Neuronal stem cell (in vitro differentiated cells): ENCODE results near the gene RNASEH2C.
A peak's percentile ranks its signal among the peaks of the same experiment; 100 is the strongest.

Experiments used
- DNase-seq: peaks from one replicate; pipeline ENCODE4 v3.0.0-alpha.2; 2013; ENCODE audit warnings: low spot score
- H2AFZ ChIP-seq: one replicate; pipeline ENCODE4 v1.6.1; 2013; ENCODE audit warnings: mild to moderate bottlenecking, low read length, inconsistent platforms
- H2AK5ac ChIP-seq: 2 replicates; pipeline ENCODE4 v1.6.1; 2013; ENCODE audit warnings: low read depth, mild to moderate bottlenecking, inconsistent platforms, low read length, moderate library complexity, mixed read lengths
- H2BK120ac ChIP-seq: 2 replicates; pipeline ENCODE4 v1.6.1; 2013; ENCODE audit warnings: low read depth, mild to moderate bottlenecking, inconsistent platforms, low read length, moderate library complexity, mixed read lengths
- H2BK12ac ChIP-seq: one replicate; pipeline ENCODE4 v1.6.1; 2013; ENCODE audit warnings: low read length, inconsistent platforms
- H2BK15ac ChIP-seq: 2 replicates; pipeline ENCODE4 v1.6.1; 2013; ENCODE audit warnings: mild to moderate bottlenecking, low read length, inconsistent platforms, mixed read lengths
- H2BK5ac ChIP-seq: one replicate; pipeline ENCODE4 v1.6.1; 2013; ENCODE audit warnings: inconsistent platforms, mild to moderate bottlenecking, low read length, moderate library complexity
- H3K14ac ChIP-seq: one replicate; pipeline ENCODE4 v1.6.1; 2013; ENCODE audit warnings: low read length, inconsistent platforms
- H3K18ac ChIP-seq: 2 replicates; pipeline ENCODE4 v1.6.1; 2013; ENCODE audit warnings: low read length, inconsistent platforms
- H3K23ac ChIP-seq: 2 replicates; pipeline ENCODE4 v1.6.1; 2013; ENCODE audit warnings: low read depth, mild to moderate bottlenecking, mixed read lengths, low read length, inconsistent platforms; ENCODE audit not compliant: poor library complexity
- H3K27ac ChIP-seq: replicated peaks from 3 replicates; pipeline ENCODE4 v1.5.1; 2013; ENCODE audit warnings: low read length, inconsistent platforms
- H3K27me3 ChIP-seq, 3 experiments: 2 replicates each; pipeline ENCODE4 v1.6.1; 2013; ENCODE audit warnings: low read length in 3 of 3, mild to moderate bottlenecking in 2 of 3, inconsistent platforms in 1 of 3, low read depth in 1 of 3, mixed read lengths in 1 of 3, moderate library complexity in 1 of 3; ENCODE audit not compliant: control insufficient read depth in 3 of 3, insufficient read depth in 3 of 3
- H3K36me3 ChIP-seq, 2 donors: replicated peaks in 1 of 2; 2 replicates each; pipeline ENCODE4 v1.6.1; 2013; ENCODE audit warnings: low read length in 2 of 2; ENCODE audit not compliant: control insufficient read depth in 2 of 2, insufficient read depth in 2 of 2
- H3K4ac ChIP-seq: 2 replicates; pipeline ENCODE4 v1.6.1; 2013; ENCODE audit warnings: inconsistent platforms, mild to moderate bottlenecking, low read length, moderate library complexity
- H3K4me1 ChIP-seq, 2 donors: 1 replicate in 1 of 2; 2 replicates in 1 of 2; pipeline ENCODE4 v1.6.1; 2013; ENCODE audit warnings: low read length in 2 of 2, low read depth in 1 of 2; ENCODE audit not compliant: control insufficient read depth in 2 of 2, insufficient read depth in 1 of 2
- H3K4me2 ChIP-seq: one replicate; pipeline ENCODE4 v1.6.1; 2013; ENCODE audit warnings: mild to moderate bottlenecking, low read length, inconsistent platforms; ENCODE audit not compliant: insufficient read depth, poor library complexity, severe bottlenecking
- H3K4me3 ChIP-seq, 2 donors: 2 replicates each; pipeline ENCODE4 v1.5.1; 2013; ENCODE audit warnings: low read length in 2 of 2, mild to moderate bottlenecking in 2 of 2, inconsistent platforms in 1 of 2, moderate library complexity in 1 of 2
- H3K79me1 ChIP-seq: one replicate; pipeline ENCODE4 v1.6.1; 2013; ENCODE audit warnings: low read depth, mild to moderate bottlenecking, inconsistent platforms, low read length, moderate library complexity
- H3K9ac ChIP-seq: one replicate; pipeline ENCODE4 v1.6.1; 2013; ENCODE audit warnings: mild to moderate bottlenecking, low read depth, low read length, inconsistent platforms; ENCODE audit not compliant: poor library complexity
- H3K9me3 ChIP-seq, 2 donors: replicated peaks in 1 of 2; 2 replicates each; pipeline versions ENCODE3 to v1.6.1; 2013; ENCODE audit warnings: low read length in 2 of 2, mild to moderate bottlenecking in 2 of 2, inconsistent platforms in 1 of 2, low read depth in 1 of 2, mixed read lengths in 1 of 2, moderate library complexity in 1 of 2; ENCODE audit not compliant: control insufficient read depth in 2 of 2, insufficient read depth in 1 of 2
- H4K8ac ChIP-seq: one replicate; pipeline ENCODE4 v1.6.1; 2013; ENCODE audit warnings: low read depth, mild to moderate bottlenecking, inconsistent platforms, low read length, moderate library complexity
- H4K91ac ChIP-seq: one replicate; pipeline ENCODE4 v1.6.1; 2013; ENCODE audit warnings: low read length, low read depth, mild to moderate bottlenecking, inconsistent platforms; ENCODE audit not compliant: poor library complexity
- WGBS, 2 donors: extraction: QIAGEN DNeasy Blood & Tissue Kit; methylation state at CpG; one replicate each; pipeline ENCODE4 v1.1.7; 2013; ENCODE audit warnings: missing lambda C conversion rate in 2 of 2, mixed read lengths in 1 of 2; ENCODE audit not compliant: insufficient read length in 2 of 2, insufficient replicate concordance in 1 of 2; ENCODE audit errors: extremely low coverage in 2 of 2; 5-methylcytosine and 5-hydroxymethylcytosine counted together

RNASEH2C gene

GRCh38 chr11:65716774-65717405 is 3.7 kb downstream of the RNASEH2C start:
- no peak for DNase-seq
- H3K4me2 ChIP-seq: no peak overlapping the region
- H3K23ac ChIP-seq: no peak overlapping the region
- no peak overlapping the region for H3K4ac ChIP-seq
- no peaks in the 10 kb centered on the region for H3K27me3 ChIP-seq
- H3K9ac ChIP-seq: peak overlapping the region; percentile 53
- no peak overlapping the region for H4K8ac ChIP-seq
- no peak overlapping the region for H3K27ac ChIP-seq
- no peak overlapping the region for H3K14ac ChIP-seq
- no peak overlapping the region for H2BK15ac ChIP-seq
- no peak overlapping the region for H2BK120ac ChIP-seq
- no peak overlapping the region for H2AK5ac ChIP-seq
- H4K91ac ChIP-seq: no peak overlapping the region
- H3K4me1 ChIP-seq: peaks cover 11 to 15% of the 10 kb centered on the region in 2 donors
- H2BK12ac ChIP-seq: no peak overlapping the region
- no peak overlapping the region for H2AFZ ChIP-seq
- no peak overlapping the region for H3K4me3 ChIP-seq
- no peak overlapping the region for H3K18ac ChIP-seq
- H3K36me3 ChIP-seq: peaks cover 55 to 76% of the 10 kb centered on the region in 2 donors
- H3K79me1 ChIP-seq: peaks cover 11% of the 10 kb centered on the region
- H3K9me3 ChIP-seq: no peaks in the 10 kb centered on the region
- H2BK5ac ChIP-seq: peak overlapping the region; percentile 70
- no CpG with 5 or more reads among the region's 14 CpGs for WGBS, 2 donors

DNA sequence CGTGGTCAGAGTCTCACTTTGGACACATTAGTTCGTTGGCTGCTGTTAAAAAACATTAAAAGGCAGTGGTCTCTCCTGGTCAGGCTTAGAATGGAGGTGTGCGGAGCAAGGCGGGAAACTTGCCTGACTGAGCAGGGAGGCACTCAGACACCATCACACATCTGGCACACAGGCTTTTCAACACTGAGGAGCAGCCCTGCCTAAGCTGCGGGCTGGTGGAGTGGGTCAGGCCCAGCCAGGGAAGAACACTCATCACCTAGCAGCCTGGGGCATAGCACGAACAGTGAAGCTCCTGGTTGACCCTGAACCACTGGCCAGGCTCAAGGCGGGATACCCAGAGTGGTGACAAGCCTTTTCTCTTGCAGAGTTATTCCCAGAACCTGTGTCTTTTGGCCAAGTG is 4.3 kb downstream of the RNASEH2C start:
- peaks cover 55 to 76% of the 10 kb centered on the region in 2 donors for H3K36me3 ChIP-seq
- H3K23ac ChIP-seq: peak overlapping the region; percentile 23
- no peak overlapping the region for H4K8ac ChIP-seq
- H3K4ac ChIP-seq: no peak overlapping the region
- DNase-seq: no peak
- H3K4me2 ChIP-seq: no peak overlapping the region
- H3K27ac ChIP-seq: no peak overlapping the region
- peaks cover 11 to 15% of the 10 kb centered on the region in 2 donors for H3K4me1 ChIP-seq
- no peak overlapping the region for H3K18ac ChIP-seq
- no peak overlapping the region for H2AFZ ChIP-seq
- H3K14ac ChIP-seq: no peak overlapping the region
- no peak overlapping the region for H2AK5ac ChIP-seq
- no peak overlapping the region for H4K91ac ChIP-seq
- H3K79me1 ChIP-seq: peaks cover 11% of the 10 kb centered on the region
- no peaks in the 10 kb centered on the region for H3K9me3 ChIP-seq
- peak overlapping the region in 1 of 2 donors; percentile 10 for H3K4me3 ChIP-seq
- H2BK12ac ChIP-seq: no peak overlapping the region
- H3K27me3 ChIP-seq: no peaks in the 10 kb centered on the region
- H3K9ac ChIP-seq: no peak overlapping the region
- WGBS, 2 donors: no CpG with 5 or more reads among the region's 7 CpGs
- no peak overlapping the region for H2BK5ac ChIP-seq
- H2BK120ac ChIP-seq: no peak overlapping the region
- no peak overlapping the region for H2BK15ac ChIP-seq

- no peak overlapping the region for H3K4me3 ChIP-seq
- H2BK120ac ChIP-seq: no peak overlapping the region
- H2AK5ac ChIP-seq: no peak overlapping the region
- no peak overlapping the region for H3K4ac ChIP-seq
- H3K79me1 ChIP-seq: peaks cover 6% of the 10 kb centered on the region
- no peak overlapping the region for H4K91ac ChIP-seq
- WGBS, 2 donors: no CpG with 5 or more reads among the region's 16 CpGs
- H3K23ac ChIP-seq: no peak overlapping the region
- no peak overlapping the region for H3K18ac ChIP-seq
- no peak overlapping the region for H3K4me2 ChIP-seq
- H2BK5ac ChIP-seq: no peak overlapping the region
- peaks cover 55 to 68% of the 10 kb centered on the region in 2 donors for H3K36me3 ChIP-seq
- no peaks in the 10 kb centered on the region for H3K9me3 ChIP-seq
- H3K27ac ChIP-seq: no peak overlapping the region
- H2AFZ ChIP-seq: no peak overlapping the region
- peaks cover 6 to 9% of the 10 kb centered on the region in 2 donors for H3K4me1 ChIP-seq
- H2BK15ac ChIP-seq: no peak overlapping the region
- no peaks in the 10 kb centered on the region for H3K27me3 ChIP-seq
- no peak overlapping the region for H4K8ac ChIP-seq
- no peak overlapping the region for H2BK12ac ChIP-seq
- DNase-seq: no peak
- peak overlapping the region; percentile 26 for H3K9ac ChIP-seq
- no peak overlapping the region for H3K14ac ChIP-seq
These were observed 6.2 kb downstream of the RNASEH2C start for GRCh38 chr11:65714433-65714832.

- no peak overlapping the region for H2BK15ac ChIP-seq
- no peak overlapping the region for H3K4me2 ChIP-seq
- H3K14ac ChIP-seq: no peak overlapping the region
- H3K9ac ChIP-seq: no peak overlapping the region
- no peak overlapping the region for H2BK5ac ChIP-seq
- peaks cover 5 to 6% of the 10 kb centered on the region in 2 donors for H3K4me1 ChIP-seq
- no peak overlapping the region for H4K8ac ChIP-seq
- H3K23ac ChIP-seq: no peak overlapping the region
- H3K18ac ChIP-seq: no peak overlapping the region
- no peak for DNase-seq
- H3K79me1 ChIP-seq: peaks cover 6% of the 10 kb centered on the region
- H3K9me3 ChIP-seq: no peaks in the 10 kb centered on the region
- peak overlapping the region in 1 of 2 donors; percentile 57 for H3K4me3 ChIP-seq
- peak overlapping the region; percentile 19 for H2AK5ac ChIP-seq
- no peak overlapping the region for H2BK120ac ChIP-seq
- H2BK12ac ChIP-seq: no peak overlapping the region
- peaks cover 47 to 58% of the 10 kb centered on the region in 2 donors for H3K36me3 ChIP-seq
- no peak overlapping the region for H3K4ac ChIP-seq
- H3K27ac ChIP-seq: no peak overlapping the region
- no peaks in the 10 kb centered on the region for H3K27me3 ChIP-seq
- H2AFZ ChIP-seq: no peak overlapping the region
- no peak overlapping the region for H4K91ac ChIP-seq
- WGBS, 2 donors: no CpG with 5 or more reads among the region's 24 CpGs
These were observed 7.2 kb downstream of the RNASEH2C start for GRCh38 chr11:65713212-65713969.
